ENCODE results near the gene EXOC3L1.

The EXOC3L1 gene

GRCh38 chr16:67216612-67217490 is 26.9 kb upstream of the EXOC3L1 start:
- no peak for DNase-seq (ENCODE audit: low read depth in 2 of 2)

- DNase-seq (ENCODE audit: low read depth in 2 of 2) = no peak
Measured at GRCh38 chr16:67215706-67216105, 25.8 kb upstream of the EXOC3L1 start.

DNA sequence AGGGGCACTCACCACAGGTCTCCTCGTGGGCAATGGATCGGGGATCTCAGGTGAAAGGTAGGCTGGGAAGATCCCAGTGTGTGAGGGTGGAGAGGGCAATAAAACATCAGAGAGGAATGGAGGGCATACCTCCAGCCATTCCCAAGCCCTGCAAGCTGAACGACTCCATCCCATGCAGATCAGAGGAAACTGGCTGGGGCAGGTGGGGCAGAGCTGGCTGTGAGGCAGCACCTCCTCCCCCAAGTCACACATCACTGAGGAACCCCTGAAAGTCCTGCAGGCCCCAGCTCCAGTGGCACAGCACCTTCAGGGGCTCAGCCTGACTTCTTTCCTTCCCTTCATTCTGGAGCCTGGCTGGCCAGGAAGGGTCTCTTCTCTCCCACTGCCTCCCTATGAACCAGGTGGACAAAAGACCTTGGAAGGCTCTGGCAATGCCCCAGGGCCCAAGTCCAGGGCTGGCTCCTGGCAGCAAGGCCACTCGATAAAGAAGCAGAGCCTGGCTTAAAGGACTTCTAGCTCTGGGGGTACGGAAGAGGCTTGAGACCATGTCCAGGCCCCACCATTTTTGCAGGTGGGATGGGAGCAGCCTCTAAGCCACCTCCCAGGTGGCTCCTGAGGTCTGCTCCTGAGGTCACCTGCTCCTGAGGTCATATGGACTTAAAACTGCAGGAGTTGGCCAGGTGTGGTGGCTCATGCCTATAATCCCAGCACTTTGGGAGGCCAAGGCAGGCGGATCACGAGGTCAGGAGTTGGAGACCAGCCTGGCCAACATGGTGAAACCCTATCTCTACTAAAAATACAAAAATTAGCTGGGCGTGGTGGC is 23.5 kb upstream of the EXOC3L1 start:
- no peak for DNase-seq (ENCODE audit: low read depth in 2 of 2)

GRCh38 chr16:67212766-67213165 is 22.8 kb upstream of the EXOC3L1 start:
- no peak for DNase-seq (ENCODE audit: low read depth in 2 of 2)

DNA sequence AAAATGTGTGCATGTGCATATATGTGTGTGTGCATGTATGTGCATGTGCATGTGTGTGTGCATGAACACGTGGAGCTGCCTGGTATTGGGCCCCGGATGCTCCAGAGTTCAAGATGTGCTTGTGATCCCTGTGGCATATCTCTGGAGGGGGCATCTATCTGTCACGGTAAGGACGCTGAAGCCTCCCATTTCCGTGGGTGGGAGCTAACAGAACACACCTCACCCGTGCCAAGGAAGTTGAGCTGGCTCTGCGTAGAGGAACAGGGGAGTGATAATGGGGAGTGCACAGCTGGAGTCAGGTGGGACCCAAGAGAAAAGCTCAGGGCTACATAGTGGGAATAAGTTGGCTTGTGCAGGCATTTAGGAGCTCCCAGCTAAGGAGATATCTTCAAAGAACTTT is 21.7 kb upstream of the EXOC3L1 start:
- no peak for DNase-seq (ENCODE audit: low read depth in 2 of 2)

DNA sequence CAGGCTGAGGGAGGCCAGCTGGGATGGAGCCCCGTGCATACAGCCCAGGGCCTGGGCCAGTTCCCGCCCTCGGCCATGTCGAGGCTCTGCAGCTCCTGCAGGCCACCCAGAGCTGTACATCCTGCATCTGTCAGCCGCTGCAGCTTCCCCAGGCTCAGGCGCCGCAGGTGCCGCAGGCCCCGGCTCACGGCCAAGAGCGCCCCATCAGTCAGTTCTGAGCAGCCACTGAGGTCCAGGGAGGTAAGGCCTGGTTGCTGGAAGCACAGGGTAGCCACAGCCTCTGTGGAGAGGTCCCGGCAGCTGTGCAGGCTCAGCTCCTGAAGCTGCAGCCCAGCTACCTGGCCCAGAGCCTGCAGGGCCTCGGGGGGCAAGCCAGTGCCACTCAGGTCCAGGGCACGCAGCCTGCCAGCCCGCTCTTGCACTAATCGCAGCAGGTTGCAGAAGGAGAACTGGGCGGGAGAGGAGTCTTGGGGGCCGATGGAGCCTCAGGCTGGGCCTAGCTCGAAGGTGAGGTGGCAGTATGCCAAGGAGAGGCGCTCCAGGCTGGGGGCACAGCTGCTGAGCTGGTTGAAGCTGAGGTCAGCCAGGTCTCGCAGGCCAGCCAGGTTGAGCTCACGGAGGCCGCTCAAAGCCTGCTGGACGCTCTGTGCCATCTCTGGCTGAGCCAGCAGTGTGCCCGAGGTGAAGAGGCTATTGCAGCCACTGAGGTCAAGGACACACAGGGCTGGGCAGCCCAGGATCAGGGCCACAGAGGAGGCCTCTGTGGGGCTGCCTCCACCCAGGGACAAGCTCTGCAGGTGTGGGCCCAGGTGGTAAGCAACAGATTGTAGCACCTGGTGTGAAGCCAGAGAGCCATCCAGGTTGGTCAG is 20.4 kb upstream of the EXOC3L1 start:
- no peak for DNase-seq (ENCODE audit: low read depth in 2 of 2)

DNA sequence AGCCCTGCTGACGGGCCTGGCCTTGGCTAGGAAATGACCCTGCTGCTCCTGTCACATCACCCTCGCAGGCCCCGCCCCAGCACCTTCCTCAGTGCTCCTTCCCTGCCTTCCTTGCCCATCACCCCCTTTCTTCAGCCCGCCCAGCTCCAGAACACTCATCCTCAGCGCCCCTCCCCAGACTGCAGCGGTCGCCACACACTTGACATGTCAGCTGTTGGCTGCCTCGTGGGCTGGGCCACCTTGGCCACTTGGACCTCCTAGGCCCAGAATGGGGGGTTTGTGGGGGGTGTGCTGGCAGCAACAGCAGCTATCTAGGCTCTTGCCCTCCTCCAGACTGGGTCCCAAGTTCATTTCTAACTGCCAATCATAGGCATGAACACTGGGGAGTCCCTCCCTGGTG is 19.6 kb upstream of the EXOC3L1 start:
- DNase-seq (ENCODE audit: low read depth in 2 of 2) = no peak

DNA sequence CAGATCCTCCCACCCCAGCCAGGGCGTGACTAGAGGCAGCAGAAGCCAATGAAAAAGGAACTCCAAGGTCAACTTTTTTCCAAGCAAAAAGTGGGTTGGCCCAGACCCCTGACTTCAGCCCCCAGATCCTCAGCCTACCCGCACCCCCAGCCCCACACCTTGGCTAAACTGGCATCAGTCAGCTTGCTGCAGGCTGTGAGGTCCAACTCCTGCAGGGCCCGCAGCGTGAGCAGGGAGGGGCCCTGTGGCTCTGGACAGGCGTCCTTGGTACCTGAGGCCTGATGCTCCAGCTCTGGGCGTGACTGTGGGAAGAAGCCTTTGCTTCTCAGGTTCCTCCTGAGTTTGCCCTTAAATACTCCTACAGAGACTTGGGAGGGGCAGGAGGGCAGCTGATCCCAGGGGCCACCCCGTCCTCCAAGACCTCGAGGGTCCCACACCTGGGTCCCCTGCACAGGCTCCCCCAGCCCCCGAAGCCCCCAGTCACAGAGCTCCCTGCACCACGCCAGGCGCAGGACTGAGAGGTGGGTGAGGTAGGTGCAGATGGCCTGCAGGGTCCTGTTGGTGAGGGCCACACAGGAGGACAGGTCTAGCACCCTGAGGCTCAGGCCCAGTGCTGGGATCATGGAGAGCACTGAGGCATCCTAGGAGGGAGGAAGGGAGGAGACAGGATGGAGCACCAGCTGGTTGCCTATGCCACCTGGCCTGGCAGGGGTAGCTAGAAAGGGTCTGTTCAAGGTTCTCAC is 18.4 kb upstream of the EXOC3L1 start:
- no peak for DNase-seq (ENCODE audit: low read depth in 2 of 2)

DNA sequence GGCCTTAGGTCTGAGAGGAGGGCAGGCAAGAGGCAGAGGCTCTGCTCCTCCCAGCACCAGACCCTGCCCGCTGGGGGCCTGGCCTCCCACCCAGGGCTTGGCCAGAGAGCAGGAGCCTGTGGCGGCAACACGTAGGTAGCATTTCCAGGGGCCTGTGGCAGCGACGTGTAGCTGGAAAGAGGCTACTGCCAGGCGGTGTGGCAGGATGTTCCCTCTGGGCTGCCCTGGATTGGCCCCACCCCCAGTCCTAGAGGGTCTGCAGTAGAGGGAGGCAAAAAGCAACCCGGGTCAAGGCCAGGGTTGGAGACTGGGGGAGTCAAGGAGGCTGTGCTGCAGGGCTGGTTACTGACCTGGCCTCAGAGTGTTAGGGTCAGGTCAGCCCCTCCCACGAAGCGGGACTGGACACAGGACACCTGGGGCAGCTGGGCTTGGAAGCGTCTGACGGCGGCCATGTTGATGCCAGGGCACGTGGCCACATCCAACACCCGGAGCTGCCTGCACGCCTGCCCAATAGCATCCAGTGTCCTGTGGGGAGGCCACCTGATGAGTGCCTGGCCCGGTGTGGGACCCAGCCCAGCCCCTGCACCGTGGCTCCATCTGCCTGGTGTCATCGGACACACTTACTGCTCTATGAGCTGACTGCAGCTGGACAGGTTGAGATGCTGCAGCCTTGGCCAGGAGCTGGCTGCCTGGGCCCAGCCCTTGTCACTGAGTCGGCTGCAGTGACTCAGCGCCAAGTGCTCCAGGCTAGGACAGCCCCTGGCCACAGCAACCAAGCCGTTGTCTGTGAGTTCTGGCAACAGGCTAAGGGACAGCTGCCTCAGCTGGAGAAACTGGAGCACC is 17.5 kb upstream of the EXOC3L1 start:
- DNase-seq (ENCODE audit: low read depth in 2 of 2) = no peak

DNA sequence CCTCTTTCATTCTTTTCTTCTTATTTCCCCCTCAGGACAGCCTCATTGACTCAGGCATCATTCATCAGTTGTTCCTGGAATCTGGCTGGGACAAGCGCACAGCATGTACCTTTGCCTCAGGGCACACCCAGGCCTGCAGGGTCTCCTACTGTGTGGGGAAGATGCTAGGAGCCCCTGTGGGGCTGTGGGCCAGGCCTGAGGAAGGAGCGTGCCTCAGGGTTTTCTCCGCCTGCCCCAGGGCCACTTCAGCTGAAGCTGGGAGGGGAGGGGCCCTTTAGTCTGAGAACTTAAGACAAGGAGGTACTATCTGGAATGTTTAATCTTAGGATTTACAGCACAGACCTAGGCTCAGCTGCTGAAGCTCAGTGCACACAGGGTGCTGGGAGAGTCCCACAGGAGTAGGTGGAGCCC is 16.9 kb upstream of the EXOC3L1 start:
- no peak for DNase-seq (ENCODE audit: low read depth in 2 of 2)

GRCh38 chr16:67206129-67206837 is 16.3 kb upstream of the EXOC3L1 start:
- DNase-seq (ENCODE audit: low read depth in 2 of 2) = no peak

GRCh38 chr16:67204076-67204475 is 14.1 kb upstream of the EXOC3L1 start:
- DNase-seq (ENCODE audit: low read depth in 2 of 2) = no peak

DNA sequence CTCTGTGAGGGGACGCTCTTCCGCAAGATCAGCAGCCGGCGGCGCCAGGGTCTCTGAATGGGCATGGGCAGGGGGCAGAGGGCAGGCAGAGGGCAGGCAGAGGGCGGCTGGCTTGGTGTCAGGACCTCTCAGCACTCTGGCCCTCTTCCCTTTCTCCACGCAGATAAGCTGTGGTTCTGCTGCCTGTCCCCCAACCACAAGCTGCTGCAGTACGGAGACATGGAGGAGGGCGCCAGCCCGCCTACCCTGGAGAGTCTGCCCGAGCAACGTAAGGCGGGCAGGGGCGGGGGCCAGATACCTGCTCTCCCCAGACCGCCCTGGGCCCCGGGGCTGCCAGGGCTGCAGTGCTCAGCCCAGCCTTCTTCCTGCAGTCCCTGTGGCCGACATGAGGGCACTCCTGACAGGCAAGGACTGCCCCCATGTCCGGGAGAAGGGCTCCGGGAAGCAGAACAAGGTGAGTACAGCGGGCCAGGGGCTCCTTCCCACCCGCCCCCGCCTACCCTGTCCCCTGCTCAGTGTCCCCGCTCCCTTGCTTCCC is 13.1 kb upstream of the EXOC3L1 start:
- no peak for DNase-seq (ENCODE audit: low read depth in 2 of 2)

DNA sequence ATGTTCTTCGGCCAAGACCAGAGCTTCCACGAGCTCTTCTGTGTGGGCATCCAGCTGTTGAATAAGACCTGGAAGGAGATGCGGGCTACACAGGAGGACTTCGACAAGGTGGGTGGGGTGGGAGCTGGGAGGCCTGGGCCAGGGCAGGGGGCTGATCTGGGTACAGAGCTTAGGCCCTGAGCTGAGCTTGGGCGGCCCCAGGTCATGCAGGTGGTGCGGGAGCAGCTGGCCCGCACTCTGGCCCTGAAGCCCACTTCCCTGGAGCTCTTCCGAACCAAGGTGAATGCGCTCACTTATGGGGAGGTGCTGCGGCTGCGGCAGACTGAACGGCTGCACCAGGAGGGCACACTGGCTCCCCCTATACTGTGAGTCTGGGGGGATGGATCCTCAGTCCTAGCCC is 12.5 kb upstream of the EXOC3L1 start:
- DNase-seq (ENCODE audit: low read depth in 2 of 2) = no peak

GRCh38 chr16:67201411-67202345 is 11.7 kb upstream of the EXOC3L1 start:
- no peak for DNase-seq (ENCODE audit: low read depth in 2 of 2)

DNA sequence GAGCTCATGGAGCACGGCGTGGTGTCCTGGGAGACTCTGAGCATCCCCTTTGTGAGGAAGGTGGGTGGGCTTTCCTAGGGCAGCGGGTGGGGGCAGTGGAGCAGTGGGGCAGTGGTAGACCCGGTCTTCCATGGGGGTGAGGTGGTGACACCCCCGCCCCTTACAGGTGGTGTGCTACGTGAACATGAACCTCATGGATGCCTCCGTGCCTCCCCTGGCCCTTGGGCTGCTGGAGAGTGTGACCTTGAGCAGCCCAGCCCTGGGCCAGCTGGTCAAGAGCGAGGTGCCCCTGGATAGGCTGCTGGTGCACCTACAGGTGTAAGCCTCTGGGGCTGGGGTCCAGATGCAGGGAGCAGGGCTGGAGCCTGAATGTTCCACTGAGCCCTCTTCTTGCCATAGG is 10.6 kb upstream of the EXOC3L1 start:
- no peak for DNase-seq (ENCODE audit: low read depth in 2 of 2)

GRCh38 chr16:67199808-67200198 is 9.9 kb upstream of the EXOC3L1 start:
- DNase-seq (ENCODE audit: low read depth in 2 of 2) = no peak
